Activated T-cell treated with anti-CD3 and anti-CD28 coated beads for 48 hours (primary cell): Measurements from ENCODE around the gene TSPAN17.

Experiments
- DNase-seq: peaks from one replicate; pipeline ENCODE4 v3.0.0-alpha.2; 2020; ENCODE audit warnings: low read depth

The TSPAN17 gene

DNA sequence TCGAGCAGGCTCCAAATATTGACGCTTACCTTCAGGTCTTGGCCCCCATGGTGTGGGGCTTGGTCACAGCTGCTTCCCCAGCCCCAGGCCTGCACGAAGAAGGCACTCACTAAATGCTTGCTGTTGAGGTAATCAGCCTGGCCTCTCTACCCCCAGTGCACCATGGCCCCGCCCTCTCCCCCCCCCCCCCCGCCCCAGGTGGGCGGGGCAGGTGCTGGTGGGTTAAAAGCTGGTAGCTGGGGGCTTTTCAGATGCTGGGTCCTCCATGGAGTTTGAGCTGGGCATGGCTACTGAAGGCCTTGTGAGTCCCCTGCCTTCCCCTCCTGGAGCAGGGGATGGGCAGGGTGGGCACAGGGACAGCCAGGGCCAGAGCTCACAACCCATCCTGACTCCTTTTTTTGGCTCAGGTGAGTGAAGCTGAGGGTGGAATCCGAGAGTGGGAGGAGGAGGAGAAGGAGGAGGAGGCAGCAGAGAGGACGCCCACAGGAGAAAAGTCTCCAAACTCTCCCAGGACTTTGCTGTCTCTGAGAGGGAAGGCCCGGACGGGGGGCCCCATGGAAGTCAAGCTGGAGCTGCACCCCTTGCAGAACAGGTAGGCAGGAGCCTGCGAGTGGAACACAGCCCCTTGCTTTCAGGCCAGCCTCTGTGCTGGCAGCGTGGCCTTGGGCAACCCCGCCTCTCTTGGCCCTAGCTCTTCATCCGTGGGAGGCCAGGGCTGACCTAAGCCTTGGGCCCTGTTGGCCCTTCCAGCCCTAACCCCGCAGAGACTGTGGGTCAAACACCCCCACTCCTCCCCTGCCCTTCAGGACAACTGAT, 4.4 kb upstream of the TSPAN17 start:
- no peak for DNase-seq

DNA sequence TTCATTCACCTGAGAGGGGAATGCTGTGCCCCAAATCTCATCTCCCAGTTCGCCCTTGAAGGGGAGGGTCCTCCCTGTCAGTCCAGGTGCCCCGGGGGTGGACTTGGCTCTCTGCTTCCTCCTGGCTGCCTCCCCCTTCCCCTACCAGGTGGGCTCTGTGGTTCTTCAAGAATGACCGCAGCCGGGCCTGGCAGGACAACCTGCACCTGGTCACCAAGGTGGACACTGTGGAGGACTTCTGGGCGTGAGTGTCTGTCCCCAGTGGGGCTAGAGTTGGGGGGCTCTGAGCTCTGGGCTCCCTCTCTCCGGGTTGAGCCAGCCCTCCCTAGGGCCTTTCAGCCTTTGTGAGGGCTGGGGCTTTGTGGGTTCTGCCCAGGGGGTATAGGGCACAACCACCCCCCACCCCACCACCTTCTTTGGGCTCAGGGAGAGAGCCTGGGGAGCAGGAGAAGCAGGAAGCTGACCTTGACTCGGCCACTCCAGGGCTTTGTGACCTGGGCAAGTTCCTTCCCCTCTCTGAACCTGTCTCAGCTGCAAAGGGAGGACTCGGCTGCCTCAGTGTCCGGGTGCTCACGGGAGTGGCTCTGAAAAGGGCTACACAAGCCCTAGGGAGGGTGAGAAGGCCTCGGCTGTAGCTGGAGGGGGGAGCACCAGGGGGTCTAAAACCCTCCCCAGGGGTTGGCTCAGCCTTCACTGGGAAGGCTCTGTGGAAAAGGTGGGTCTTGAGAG, 3.6 kb upstream of the TSPAN17 start:
- no peak for DNase-seq

- DNase-seq = no peak
These were observed 3.0 kb upstream of the TSPAN17 start for GRCh38 chr5:176644294-176644693.

DNA sequence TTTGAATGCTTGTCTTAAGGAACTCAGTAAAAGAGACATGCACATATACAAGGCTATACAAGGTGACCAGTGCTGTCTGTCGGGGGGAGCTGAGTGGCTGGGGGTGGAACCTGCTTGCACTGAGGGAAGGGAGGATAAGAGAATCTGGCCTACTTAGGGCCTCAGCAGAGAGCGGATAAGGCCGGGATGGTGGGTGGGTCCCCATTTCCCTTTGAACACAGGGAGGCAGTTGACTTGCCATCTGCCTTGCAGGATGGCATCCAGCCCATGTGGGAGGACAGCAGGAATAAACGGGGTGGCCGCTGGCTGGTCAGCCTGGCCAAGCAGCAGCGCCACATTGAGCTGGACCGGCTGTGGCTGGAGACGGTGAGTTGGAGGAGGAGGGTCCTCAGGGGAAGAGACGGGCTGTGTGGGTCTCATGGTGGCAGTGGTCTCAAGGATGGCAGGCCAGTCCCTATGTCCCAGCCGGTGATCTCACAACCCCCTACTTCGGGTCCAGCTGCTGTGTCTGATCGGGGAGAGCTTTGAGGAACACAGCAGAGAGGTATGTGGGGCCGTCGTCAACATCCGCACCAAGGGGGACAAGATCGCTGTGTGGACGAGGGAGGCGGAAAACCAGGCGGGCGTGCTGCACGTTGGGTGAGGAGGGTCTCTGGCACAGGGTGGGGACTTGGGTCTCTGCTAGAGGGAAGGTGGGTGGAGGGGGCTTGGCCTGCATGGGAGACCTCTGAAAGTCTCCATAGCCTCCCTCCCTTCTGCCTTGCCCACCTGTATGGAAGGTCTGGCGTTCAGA, 2.2 kb upstream of the TSPAN17 start:
- no peak for DNase-seq

DNA sequence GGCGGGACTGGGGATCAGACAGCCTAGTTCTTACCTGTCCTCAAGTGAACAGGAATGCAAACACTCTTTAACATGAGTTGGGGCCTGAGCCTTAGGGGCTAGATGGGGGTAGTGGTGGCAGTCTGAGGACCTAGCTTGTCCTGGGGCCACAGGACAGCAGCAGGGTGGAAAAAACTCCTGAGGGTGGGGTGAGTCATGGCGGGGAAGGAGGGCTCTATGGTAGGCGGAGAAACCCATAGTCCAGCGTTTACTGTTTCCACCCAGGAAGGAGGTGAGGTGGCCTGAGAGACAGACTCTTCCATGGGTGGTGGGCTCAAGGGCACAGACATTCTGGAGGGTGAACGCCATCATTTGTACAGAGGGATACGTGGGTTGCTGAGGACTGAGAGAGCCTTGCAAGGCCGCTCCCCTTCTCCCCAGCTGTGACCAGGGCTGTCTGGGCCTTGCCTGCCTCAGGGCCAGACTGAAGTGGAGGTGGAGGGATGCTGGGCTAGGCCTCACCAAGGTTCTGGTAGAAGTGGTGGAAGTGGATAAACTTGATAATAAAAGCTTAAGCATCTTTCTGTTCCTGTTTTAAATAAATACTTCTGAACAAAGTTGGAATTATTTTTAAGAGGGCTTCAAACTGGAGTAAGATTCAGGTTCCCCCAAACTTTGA, 1.1 kb upstream of the TSPAN17 start:
- DNase-seq = no peak

- DNase-seq = no peak
These were observed 616 bp upstream of the TSPAN17 start for GRCh38 chr5:176646707-176647029.

- DNase-seq = no peak
These were observed 674 bp downstream of the TSPAN17 start for GRCh38 chr5:176647843-176648473.

DNA sequence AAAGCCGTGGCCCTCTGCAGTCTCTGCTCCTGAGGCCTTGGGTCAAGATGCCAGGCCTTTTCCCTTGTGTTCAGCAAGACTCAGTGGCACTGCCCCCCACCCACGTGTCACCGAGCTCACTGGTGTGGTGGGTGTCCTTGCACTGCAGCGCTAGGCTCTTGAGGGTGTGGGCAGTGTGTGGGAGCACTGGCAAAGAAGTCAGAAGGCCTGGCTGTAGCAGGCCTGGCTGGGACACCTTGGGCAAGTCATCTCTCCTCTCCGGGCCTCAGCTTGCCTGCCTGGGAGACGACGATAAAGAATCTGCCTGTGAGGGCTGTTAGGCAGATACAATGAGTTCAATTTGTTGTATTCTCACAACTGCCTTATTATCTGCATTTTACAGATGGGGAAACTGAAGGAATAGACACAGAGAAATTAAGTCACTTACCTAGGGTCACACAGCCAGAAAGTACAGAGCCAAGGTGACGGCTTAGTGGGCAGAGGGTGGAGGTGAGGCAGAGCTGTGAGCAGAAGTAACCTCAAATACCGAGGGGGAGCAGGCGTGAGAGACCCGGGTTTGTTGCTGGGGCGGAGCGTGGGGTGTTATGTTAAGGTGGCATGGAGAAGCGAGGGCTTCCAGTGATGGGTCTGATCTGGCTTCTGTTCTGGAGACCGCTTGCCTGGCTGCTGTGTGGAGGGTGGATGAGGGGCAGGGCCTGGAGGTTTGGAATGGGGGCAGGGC, 1.4 kb downstream of the TSPAN17 start:
- DNase-seq = no peak

GRCh38 chr5:176650354-176650884, 3.1 kb downstream of the TSPAN17 start:
- no peak for DNase-seq

DNA sequence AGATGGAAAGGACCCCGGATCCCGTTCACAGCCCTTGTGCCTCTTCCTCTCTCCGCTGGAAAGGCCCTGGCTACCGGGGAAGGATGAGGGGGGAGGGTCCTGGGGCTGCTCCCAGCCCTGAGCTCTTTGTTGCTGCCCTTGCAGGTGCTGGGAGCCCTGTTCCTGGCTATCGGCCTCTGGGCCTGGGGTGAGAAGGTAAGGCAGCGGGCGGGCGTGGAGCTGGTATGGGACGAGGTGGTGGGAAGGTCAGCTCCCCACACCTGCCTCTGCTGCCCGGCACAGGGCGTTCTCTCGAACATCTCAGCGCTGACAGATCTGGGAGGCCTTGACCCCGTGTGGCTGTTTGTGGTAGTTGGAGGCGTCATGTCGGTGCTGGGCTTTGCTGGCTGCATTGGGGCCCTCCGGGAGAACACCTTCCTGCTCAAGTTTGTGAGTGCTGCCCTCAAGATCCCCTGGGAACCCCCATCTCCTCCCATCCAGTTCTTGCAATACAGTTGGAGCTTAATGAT, 4.2 kb downstream of the TSPAN17 start:
- DNase-seq = no peak

DNA sequence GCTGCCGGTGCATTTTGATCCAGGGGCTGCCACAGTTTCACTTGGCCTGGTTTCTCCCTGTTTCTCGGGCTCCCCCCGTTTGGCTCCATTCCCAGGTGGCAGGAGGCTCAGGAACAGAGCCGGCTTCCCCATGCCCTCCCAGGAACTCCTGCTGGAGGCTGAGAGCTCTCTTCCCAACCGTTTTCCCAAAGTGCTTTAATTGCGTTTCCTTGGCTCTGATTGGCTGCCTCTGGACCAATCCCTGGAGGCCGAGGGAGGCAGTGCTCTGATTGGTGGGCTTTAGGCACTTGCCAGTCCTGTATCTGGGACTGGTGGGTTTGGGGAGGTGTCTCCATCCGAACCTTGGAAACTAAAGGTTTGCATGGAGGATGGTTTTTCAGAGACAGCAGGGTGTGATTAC, 4.9 kb downstream of the TSPAN17 start:
- DNase-seq = no peak

DNA sequence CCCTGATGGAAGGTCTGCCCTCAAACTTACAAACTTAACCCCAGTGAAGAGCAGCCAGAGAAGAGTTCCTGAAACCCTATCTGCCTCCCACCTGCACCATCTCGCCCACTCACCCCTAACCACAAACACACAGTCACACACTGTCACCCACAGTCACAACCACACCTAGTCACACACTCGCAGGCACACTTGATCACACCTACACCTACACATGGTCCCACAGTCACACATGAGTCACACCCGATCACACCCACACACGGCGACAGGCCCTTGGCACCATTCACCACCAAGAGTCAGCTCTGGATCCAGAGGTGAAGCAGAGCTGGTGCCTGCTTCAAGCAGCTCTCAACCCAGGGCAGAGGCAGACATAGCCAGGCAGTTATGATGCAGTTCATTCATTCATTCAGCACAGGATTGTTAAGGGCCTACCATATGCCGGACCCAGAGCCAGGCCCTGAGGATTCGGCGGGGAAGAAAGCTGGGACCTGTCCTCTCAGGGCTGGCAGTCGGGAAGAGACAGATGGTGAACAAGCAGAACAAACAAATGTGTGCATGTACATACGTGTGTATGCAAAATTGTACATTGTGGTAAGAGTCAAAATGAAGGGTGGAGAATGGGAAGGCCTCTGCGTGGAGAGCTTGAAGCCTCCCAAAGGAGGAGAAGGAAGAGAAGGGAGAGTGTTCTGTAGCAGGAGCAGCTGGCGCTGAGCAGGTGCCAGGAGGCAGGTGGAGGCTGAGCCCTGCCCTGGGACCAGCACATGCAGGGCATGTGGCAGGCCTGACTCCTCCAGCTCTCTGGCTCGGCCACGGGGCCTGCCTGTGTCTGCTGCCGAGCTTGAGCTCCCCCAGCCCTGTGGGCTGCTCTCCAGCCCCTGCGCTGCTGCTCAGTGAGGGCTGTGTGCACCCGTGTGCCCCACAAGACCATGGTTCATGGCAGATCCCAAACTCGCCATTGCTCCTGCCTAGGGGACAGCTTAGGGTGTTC, 6.4 kb downstream of the TSPAN17 start:
- peak; percentile 70 for DNase-seq

DNA sequence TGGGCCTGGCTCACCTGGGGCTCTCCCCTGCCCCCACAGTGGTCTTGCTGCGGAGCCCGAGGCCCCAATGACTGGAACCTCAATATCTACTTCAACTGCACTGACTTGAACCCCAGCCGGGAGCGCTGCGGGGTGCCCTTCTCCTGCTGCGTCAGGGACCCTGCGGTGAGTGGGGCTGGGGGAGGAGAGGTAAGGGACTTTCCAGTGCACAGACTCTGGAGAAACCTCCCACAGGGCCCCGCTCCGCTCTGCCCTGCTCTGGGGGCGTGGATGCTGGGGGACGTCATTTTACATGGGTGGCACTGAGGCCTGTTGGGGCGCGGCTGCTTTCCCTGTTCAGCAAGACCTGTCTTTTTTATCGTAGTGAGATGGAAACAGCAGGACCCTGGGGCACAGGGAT, 7.6 kb downstream of the TSPAN17 start:
- DNase-seq = no peak

GRCh38 chr5:176656467-176656990, 9.2 kb downstream of the TSPAN17 start:
- DNase-seq = no peak

GRCh38 chr5:176658007-176658599, 10.8 kb downstream of the TSPAN17 start:
- peak; percentile 56 for DNase-seq

DNA sequence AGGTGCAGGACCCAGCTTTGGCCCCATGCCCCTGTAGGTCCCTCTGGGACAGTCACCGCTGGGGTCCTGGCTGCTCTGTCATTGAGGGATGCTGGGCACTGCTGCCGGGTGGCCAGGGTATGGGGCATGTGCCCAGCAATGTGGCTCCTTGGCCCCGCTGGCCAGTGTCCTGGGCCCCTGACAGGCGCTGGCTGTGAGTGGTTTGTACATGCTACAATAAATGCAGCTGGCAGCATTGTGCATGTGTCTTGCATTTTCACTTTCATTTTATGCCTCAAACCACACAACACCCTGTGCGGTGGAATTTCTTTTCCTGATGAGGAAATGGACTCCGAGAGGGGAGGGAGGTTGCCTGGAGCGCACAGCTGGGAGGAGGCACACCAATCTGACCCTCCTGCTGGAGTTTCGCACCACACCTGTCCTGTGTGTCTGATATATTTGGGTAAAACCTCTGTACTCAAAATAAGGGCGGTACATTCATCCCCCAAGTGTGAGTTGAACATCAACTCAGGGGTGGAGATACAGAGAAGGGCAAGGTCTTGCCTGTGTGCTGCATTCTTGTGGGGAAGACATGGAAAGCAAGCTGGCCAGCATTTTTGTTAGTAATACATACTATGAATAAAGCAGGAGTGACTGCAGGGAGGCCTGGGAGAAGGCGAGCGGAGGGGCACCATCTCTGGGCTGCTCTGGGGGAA, 11.7 kb downstream of the TSPAN17 start:
- DNase-seq = no peak

DNA sequence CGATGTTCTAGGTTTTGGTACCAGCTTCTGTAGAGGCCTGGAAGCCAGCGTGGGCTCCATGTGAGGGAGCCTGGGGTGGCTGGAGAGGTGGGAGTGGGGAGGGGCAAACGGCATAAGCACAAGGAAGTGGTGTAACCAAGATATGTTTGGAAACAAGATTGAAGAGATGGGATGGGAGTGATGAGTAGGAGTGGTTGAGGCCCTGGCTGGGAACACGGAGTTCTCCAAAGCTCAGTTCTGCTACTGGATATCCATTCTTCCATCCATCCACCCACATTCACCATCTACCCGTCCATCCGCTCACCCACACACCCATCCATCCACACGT, 12.2 kb downstream of the TSPAN17 start:
- DNase-seq = no peak

- no peak for DNase-seq
These were observed 12.7 kb downstream of the TSPAN17 start for GRCh38 chr5:176659860-176660461.
